Neural cell (in vitro differentiated cells): ENCODE results near the gene AFF3. TPM values are rescaled to one million over a fixed set of nuclear protein-coding genes. Genes with fewer than 3 reads are reported as not detected.

Source experiments
- H2AFZ ChIP-seq: fragments of 200-600, 300-800 bp; sonication (generic), shearing (Covaris generic); 2 replicates; pipeline ENCODE4 v1.6.0; 2014; ENCODE audit warnings: low read depth, mild to moderate bottlenecking, antibody characterized with exemption, low read length, moderate library complexity
- H3F3A ChIP-seq: fragments of 200-600 bp; shearing (Covaris generic); 2 replicates; pipeline ENCODE4 v1.6.1; 2016; ENCODE audit warnings: mild to moderate bottlenecking, moderate library complexity, mixed read lengths, antibody characterized with exemption, low read length; ENCODE audit not compliant: insufficient read depth, poor library complexity, severe bottlenecking
- H3K27ac ChIP-seq: fragments of 200-600, 300-800 bp; sonication (generic), shearing (Covaris generic); 2 replicates; pipeline ENCODE4 v1.5.1; 2014; ENCODE audit warnings: mild to moderate bottlenecking, low read length, moderate library complexity
- H3K27me3 ChIP-seq: fragments of 300-800, 200-600 bp; sonication (generic), shearing (Covaris generic); 2 replicates; pipeline ENCODE4 v1.6.0; 2014; ENCODE audit warnings: mild to moderate bottlenecking, low read depth, low read length, moderate library complexity; ENCODE audit not compliant: insufficient read depth
- H3K36me3 ChIP-seq: fragments of 300-800, 200-600 bp; sonication (generic), shearing (Covaris generic); 2 replicates; pipeline ENCODE4 v1.5.1; 2014; ENCODE audit warnings: mild to moderate bottlenecking, antibody characterized with exemption, low read length, moderate library complexity; ENCODE audit not compliant: insufficient read depth
- H3K4me2 ChIP-seq: fragments of 300-800, 200-600 bp; sonication (generic), shearing (Covaris generic); 2 replicates; pipeline ENCODE4 v1.6.0; 2014; ENCODE audit warnings: mild to moderate bottlenecking, low read length
- H3K4me3 ChIP-seq: fragments of 300-800, 200-600 bp; sonication (generic), shearing (Covaris generic); 2 replicates; pipeline ENCODE4 v1.5.1; 2014; ENCODE audit warnings: mild to moderate bottlenecking, low read length, moderate library complexity
- H3K79me2 ChIP-seq: fragments of 200-600 bp; shearing (Covaris generic); replicated peaks from 2 replicates; pipeline ENCODE4 v1.6.0; 2014; ENCODE audit warnings: mild to moderate bottlenecking, low read length, moderate library complexity; ENCODE audit not compliant: insufficient read depth
- H3K9ac ChIP-seq: fragments of 300-800, 200-600 bp; sonication (generic), shearing (Covaris generic); 2 replicates; pipeline ENCODE4 v1.6.1; 2016; ENCODE audit warnings: mild to moderate bottlenecking, low read length, mixed read lengths
- H3K9me2 ChIP-seq: fragments of 200-600 bp; shearing (Covaris generic); 2 replicates; pipeline ENCODE4 v1.6.1; 2016; ENCODE audit warnings: mild to moderate bottlenecking, low read length, mixed read lengths; ENCODE audit not compliant: insufficient read depth
- H3K9me3 ChIP-seq: fragments of 200-600, 300-800 bp; sonication (generic), shearing (Covaris generic); 2 replicates; pipeline ENCODE4 v1.6.1; 2016; ENCODE audit warnings: mild to moderate bottlenecking, mixed run types, low read length, moderate library complexity, mixed read lengths
- H4K20me1 ChIP-seq: fragments of 200-600 bp; shearing (Covaris generic); 2 replicates; pipeline ENCODE4 v1.6.1; 2016; ENCODE audit warnings: mild to moderate bottlenecking, mixed run types; ENCODE audit not compliant: insufficient read depth
- EZH2 ChIP-seq: fragments of 200-600, 300-800 bp; shearing (Covaris generic), sonication (generic); IDR thresholded peaks from 2 replicates; pipeline ENCODE4 v1.6.1; 2014; ENCODE audit warnings: antibody characterized with exemption, low read length, borderline replicate concordance, mild to moderate bottlenecking; ENCODE audit not compliant: insufficient read depth, poor library complexity, severe bottlenecking
- MXI1 ChIP-seq: fragments of 450-650 bp; conservative IDR thresholded peaks from 2 replicates; pipeline ENCODE4 v1.6.1; 2014; ENCODE audit warnings: antibody characterized with exemption, mild to moderate bottlenecking; ENCODE audit not compliant: poor library complexity, severe bottlenecking
- POLR2AphosphoS5 ChIP-seq: IDR thresholded peaks from 2 replicates; pipeline ENCODE4 v1.6.1; 2012
- RAD21 ChIP-seq: fragments of 450-650 bp; conservative IDR thresholded peaks from 2 replicates; pipeline ENCODE4 v1.6.1; 2014; ENCODE audit warnings: antibody characterized with exemption, mild to moderate bottlenecking, moderate library complexity
- SMC3 ChIP-seq: fragments of 450-650 bp; conservative IDR thresholded peaks from 2 replicates; pipeline ENCODE4 v1.6.1; 2014; ENCODE audit warnings: antibody characterized with exemption, mild to moderate bottlenecking, moderate library complexity; ENCODE audit not compliant: poor library complexity
- TAF1 ChIP-seq: IDR thresholded peaks from 2 replicates; pipeline ENCODE4 v1.6.1; 2012; ENCODE audit warnings: low read depth
- polyA plus RNA-seq: library from polyadenylated mRNA; depleted of rRNA; stranded (reverse); fragments of >200 nt; gene quantifications from 2 replicates; pipeline ENCODE4 v1.2.3, GENCODE V29; 2014
- TF ChIP-seq, protein P1 (sequence below): fragments of 450-650 bp; IDR thresholded peaks from 2 replicates; pipeline ENCODE4 v1.5.1; 2014; ENCODE audit warnings: antibody characterized with exemption, mild to moderate bottlenecking, moderate library complexity; ENCODE audit not compliant: poor library complexity, severe bottlenecking
- TF ChIP-seq, protein P2 (sequence below): IDR thresholded peaks from 2 replicates; pipeline ENCODE4 v1.6.1; 2012; ENCODE audit warnings: borderline replicate concordance

Gene AFF3
- polyA plus RNA-seq, 1 donor from 2014 or later, result 5.1 TPM

DNA sequence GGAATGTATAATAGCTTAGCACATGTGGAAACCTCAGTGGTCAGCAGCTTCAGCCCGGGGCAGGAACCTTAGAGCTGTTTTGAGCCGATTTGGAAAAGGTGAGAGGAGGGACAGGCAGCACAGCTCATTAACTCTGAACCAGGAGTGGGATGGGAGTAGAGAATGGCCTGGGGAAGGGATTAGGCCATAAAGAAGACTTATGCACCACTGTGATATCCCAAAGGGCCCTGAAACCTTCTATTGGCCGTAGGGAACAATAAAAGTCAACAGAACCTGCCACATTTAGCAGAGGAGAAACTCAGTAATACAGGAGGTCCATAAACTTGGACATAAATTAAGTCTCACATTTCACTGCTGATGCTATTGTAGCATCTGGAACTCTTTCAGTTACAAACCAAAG is 528.4 kb downstream of the AFF3 start:
- Histone ChIP-seq H3K79me2 (no peaks in the 10 kb centered on the region), H3K4me2 (no peak overlapping the region), H3K27me3 (no peaks in the 10 kb centered on the region), H3K9me3 (no peaks in the 10 kb centered on the region), H3K36me3 (no peaks in the 10 kb centered on the region), H3K9me2 (no peaks in the 10 kb centered on the region), H2AFZ (no peak overlapping the region), H3K27ac (no peak overlapping the region), H3K4me3 (no peak overlapping the region), H3F3A (no peaks in the 10 kb centered on the region), H4K20me1 (no peaks in the 10 kb centered on the region), H3K9ac (no peak overlapping the region)
- TF ChIP-seq EZH2 (no peak), TAF1 (no peak)
- TF ChIP-seq, protein P1, sequence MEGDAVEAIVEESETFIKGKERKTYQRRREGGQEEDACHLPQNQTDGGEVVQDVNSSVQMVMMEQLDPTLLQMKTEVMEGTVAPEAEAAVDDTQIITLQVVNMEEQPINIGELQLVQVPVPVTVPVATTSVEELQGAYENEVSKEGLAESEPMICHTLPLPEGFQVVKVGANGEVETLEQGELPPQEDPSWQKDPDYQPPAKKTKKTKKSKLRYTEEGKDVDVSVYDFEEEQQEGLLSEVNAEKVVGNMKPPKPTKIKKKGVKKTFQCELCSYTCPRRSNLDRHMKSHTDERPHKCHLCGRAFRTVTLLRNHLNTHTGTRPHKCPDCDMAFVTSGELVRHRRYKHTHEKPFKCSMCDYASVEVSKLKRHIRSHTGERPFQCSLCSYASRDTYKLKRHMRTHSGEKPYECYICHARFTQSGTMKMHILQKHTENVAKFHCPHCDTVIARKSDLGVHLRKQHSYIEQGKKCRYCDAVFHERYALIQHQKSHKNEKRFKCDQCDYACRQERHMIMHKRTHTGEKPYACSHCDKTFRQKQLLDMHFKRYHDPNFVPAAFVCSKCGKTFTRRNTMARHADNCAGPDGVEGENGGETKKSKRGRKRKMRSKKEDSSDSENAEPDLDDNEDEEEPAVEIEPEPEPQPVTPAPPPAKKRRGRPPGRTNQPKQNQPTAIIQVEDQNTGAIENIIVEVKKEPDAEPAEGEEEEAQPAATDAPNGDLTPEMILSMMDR, result no peak

DNA sequence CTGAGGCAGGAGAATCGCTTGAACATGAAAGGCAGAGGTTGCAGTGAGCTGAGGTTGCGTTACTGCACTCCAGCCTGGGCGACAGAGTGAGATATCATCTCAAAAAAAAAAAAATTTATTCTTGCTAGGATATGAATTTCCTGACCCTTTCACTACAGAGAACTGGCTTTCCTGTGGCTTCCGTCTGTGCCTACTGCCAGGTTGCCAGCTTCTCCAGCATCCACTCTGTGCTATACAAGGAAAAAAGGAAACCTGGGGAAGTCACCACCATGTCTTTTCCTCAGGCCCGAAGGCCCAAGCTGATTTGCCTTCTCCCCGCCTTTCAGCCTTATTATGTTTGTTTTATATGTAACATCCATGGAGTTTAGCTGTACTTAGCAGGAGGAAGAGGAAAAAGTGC is 530.6 kb downstream of the AFF3 start:
- Histone ChIP-seq H3K9me3 (no peaks in the 10 kb centered on the region), H3K27ac (no peak overlapping the region), H3K9me2 (no peaks in the 10 kb centered on the region), H3K9ac (no peak overlapping the region), H3K36me3 (no peaks in the 10 kb centered on the region), H3K4me3 (no peak overlapping the region), H2AFZ (no peak overlapping the region), H4K20me1 (no peaks in the 10 kb centered on the region), H3K27me3 (no peaks in the 10 kb centered on the region), H3K79me2 (no peaks in the 10 kb centered on the region), H3K4me2 (no peak overlapping the region), H3F3A (no peaks in the 10 kb centered on the region)
- no peak for TF ChIP-seq SMC3
- TF ChIP-seq MXI1, result no peak
- TF ChIP-seq POLR2AphosphoS5, result no peak
- TF ChIP-seq, protein P2, sequence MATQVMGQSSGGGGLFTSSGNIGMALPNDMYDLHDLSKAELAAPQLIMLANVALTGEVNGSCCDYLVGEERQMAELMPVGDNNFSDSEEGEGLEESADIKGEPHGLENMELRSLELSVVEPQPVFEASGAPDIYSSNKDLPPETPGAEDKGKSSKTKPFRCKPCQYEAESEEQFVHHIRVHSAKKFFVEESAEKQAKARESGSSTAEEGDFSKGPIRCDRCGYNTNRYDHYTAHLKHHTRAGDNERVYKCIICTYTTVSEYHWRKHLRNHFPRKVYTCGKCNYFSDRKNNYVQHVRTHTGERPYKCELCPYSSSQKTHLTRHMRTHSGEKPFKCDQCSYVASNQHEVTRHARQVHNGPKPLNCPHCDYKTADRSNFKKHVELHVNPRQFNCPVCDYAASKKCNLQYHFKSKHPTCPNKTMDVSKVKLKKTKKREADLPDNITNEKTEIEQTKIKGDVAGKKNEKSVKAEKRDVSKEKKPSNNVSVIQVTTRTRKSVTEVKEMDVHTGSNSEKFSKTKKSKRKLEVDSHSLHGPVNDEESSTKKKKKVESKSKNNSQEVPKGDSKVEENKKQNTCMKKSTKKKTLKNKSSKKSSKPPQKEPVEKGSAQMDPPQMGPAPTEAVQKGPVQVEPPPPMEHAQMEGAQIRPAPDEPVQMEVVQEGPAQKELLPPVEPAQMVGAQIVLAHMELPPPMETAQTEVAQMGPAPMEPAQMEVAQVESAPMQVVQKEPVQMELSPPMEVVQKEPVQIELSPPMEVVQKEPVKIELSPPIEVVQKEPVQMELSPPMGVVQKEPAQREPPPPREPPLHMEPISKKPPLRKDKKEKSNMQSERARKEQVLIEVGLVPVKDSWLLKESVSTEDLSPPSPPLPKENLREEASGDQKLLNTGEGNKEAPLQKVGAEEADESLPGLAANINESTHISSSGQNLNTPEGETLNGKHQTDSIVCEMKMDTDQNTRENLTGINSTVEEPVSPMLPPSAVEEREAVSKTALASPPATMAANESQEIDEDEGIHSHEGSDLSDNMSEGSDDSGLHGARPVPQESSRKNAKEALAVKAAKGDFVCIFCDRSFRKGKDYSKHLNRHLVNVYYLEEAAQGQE, result no peak
- no peak for TF ChIP-seq TAF1
- no peak for TF ChIP-seq RAD21
- TF ChIP-seq, protein P1, result no peak
